Right lobe of liver (tissue), 4 donors: ENCODE measurements around the gene CYS1.

Source experiments
- POLR2A ChIP-seq: fragments of 450-650 bp; IDR thresholded peaks from one replicate; pipeline ENCODE4 v1.6.1; 2017; ENCODE audit warnings: antibody characterized with exemption, mild to moderate bottlenecking
- TF ChIP-seq, protein P1 (sequence below), 4 donors: fragments of 200-600 bp in 3 of 4; fragments of 450-650 bp in 1 of 4; IDR thresholded peaks; one replicate each; pipeline versions ENCODE4 v1.5.1 to v1.8.0; 2016 to 2022; ENCODE audit warnings: antibody characterized with exemption in 4 of 4, mild to moderate bottlenecking in 2 of 4
- donor health status: DM: no; HTN: no; CAD: no.
- donor health status: DM: no; HTN: no; CAD: no.
- donor health status: DM: no; HTN: yes; CAD: no.

- TF ChIP-seq POLR2A: peak; percentile 57
- TF ChIP-seq, protein P1, sequence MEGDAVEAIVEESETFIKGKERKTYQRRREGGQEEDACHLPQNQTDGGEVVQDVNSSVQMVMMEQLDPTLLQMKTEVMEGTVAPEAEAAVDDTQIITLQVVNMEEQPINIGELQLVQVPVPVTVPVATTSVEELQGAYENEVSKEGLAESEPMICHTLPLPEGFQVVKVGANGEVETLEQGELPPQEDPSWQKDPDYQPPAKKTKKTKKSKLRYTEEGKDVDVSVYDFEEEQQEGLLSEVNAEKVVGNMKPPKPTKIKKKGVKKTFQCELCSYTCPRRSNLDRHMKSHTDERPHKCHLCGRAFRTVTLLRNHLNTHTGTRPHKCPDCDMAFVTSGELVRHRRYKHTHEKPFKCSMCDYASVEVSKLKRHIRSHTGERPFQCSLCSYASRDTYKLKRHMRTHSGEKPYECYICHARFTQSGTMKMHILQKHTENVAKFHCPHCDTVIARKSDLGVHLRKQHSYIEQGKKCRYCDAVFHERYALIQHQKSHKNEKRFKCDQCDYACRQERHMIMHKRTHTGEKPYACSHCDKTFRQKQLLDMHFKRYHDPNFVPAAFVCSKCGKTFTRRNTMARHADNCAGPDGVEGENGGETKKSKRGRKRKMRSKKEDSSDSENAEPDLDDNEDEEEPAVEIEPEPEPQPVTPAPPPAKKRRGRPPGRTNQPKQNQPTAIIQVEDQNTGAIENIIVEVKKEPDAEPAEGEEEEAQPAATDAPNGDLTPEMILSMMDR (IDR thresholded peaks at IDR 0.05): no peak
These were observed 63.4 kb downstream of the CYS1 start for GRCh38 chr2:10016802-10017258.
